ENCODE results near the gene CEP85. TPM values are rescaled to one million over a fixed set of nuclear protein-coding genes. Genes with fewer than 3 reads are reported as not detected.

Gene CEP85
- total RNA-seq, 1 experiment from 2014 or later, result 38.6 TPM

DNA sequence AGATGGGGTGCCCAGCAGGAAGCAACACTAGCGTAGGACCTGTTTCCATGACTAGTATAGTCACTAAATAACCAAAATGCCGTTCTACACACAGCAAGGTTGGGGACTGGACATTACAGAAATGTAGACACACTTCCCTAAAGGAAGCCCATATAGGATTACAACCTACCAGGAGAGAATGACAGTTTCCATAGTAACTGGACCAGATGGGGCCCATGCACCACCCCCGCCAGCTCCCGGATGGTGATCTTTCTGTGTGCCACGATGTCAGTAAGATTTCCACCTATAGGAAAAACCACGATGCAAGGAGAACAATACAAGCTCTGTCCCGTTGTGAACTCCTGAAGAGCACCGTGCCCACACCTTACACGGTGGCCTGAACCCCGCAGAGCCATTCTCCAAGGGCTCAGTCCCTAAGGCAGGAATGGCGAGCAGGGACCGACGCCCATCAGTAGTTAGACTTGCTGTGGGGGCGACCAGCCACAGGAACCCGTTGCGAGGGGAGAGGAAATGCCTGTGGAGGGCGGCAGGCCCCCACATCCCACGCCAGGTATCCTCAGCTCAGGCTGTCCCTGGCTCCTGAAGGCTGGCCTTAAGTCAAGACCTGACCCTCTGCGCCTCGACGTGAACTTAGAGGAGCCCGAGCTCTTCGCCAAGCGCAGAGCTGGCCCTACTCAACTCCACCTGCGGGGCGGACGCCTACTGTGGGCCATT, 13.6 kb upstream of the CEP85 start:
- no peak overlapping the region for H3T11ph ChIP-seq (ENCODE audit: low read length)
- H3K56ac ChIP-seq (ENCODE audit: insufficient read length, low read depth, low read length), result no peak overlapping the region
- peaks cover 24% of the 10 kb centered on the region for H3K27me3 Mint-ChIP-seq (ENCODE audit: low read depth)
- H3K4me1 Mint-ChIP-seq, result peaks cover 14 to 17% of the 10 kb centered on the region in 2 experiments
- H3K4me3 Mint-ChIP-seq, result no peak overlapping the region
- H3K9me3 ChIP-seq (ENCODE audit: control insufficient read depth, low read depth, low read length), result no peaks in the 10 kb centered on the region
- no peaks in the 10 kb centered on the region for H3K79me1 ChIP-seq (ENCODE audit: insufficient read depth, low read depth, low read length, poor library complexity, severe bottlenecking)
- no peak overlapping the region for H4K91ac ChIP-seq (ENCODE audit: insufficient read length, low read depth, low read length)
- H3K4me1 ChIP-seq (ENCODE audit: insufficient read depth, low read length), result no peaks in the 10 kb centered on the region
- H3K9ac ChIP-seq (ENCODE audit: extremely low read depth, insufficient read length, low read length), result no peak overlapping the region
- no peak overlapping the region for H2BK5ac ChIP-seq (ENCODE audit: insufficient read length, low read length)
- H2BK120ac ChIP-seq (ENCODE audit: low read depth, low read length, poor library complexity, severe bottlenecking), result no peak overlapping the region
- no peaks in the 10 kb centered on the region for H3K9me3 Mint-ChIP-seq
- no peak overlapping the region for H4K5ac ChIP-seq (ENCODE audit: insufficient read length, low read depth, low read length)
- no peaks in the 10 kb centered on the region for H3K36me3 Mint-ChIP-seq (ENCODE audit: insufficient read depth in 1 of 3, low read depth in 3 of 3)
- H2BK15ac ChIP-seq (ENCODE audit: low read depth, low read length), result no peak overlapping the region
- H3K14ac ChIP-seq (ENCODE audit: insufficient read depth, low read length), result no peak overlapping the region
- no peak overlapping the region for H2AFZ ChIP-seq (ENCODE audit: low read length)
- no peak overlapping the region for H3K23ac ChIP-seq (ENCODE audit: insufficient read length, low read depth, low read length)
- no peak overlapping the region for H3K4me2 ChIP-seq (ENCODE audit: insufficient read depth, insufficient read length, low read length)
- no peak overlapping the region for H3K18ac ChIP-seq (ENCODE audit: insufficient read length, low read depth, low read length)
- TF ChIP-seq, protein P1, sequence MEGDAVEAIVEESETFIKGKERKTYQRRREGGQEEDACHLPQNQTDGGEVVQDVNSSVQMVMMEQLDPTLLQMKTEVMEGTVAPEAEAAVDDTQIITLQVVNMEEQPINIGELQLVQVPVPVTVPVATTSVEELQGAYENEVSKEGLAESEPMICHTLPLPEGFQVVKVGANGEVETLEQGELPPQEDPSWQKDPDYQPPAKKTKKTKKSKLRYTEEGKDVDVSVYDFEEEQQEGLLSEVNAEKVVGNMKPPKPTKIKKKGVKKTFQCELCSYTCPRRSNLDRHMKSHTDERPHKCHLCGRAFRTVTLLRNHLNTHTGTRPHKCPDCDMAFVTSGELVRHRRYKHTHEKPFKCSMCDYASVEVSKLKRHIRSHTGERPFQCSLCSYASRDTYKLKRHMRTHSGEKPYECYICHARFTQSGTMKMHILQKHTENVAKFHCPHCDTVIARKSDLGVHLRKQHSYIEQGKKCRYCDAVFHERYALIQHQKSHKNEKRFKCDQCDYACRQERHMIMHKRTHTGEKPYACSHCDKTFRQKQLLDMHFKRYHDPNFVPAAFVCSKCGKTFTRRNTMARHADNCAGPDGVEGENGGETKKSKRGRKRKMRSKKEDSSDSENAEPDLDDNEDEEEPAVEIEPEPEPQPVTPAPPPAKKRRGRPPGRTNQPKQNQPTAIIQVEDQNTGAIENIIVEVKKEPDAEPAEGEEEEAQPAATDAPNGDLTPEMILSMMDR (conservative IDR thresholded peaks at IDR 0.05), result no peak
- no peak overlapping the region for H3K27ac Mint-ChIP-seq
- no peak overlapping the region for H2BK12ac ChIP-seq (ENCODE audit: insufficient read length, low read depth, low read length)
- no peaks in the 10 kb centered on the region for H4K20me1 ChIP-seq (ENCODE audit: control insufficient read depth, insufficient read depth, insufficient read length)
- H3K79me2 ChIP-seq (ENCODE audit: insufficient read depth, low read length), result no peaks in the 10 kb centered on the region
- no CpG with 5 or more reads among the region's 27 CpGs for WGBS (ENCODE audit: extremely low coverage, insufficient read length, low lambda C conversion rate)
- no peak overlapping the region for H4K8ac ChIP-seq (replicated peaks; ENCODE audit: insufficient read length, low read depth, low read length)
- H2AK5ac ChIP-seq (ENCODE audit: insufficient read length, low read length), result no peak overlapping the region
- H2BK20ac ChIP-seq (ENCODE audit: low read depth, low read length, poor library complexity, severe bottlenecking), result no peak overlapping the region
- peaks cover 5% of the 10 kb centered on the region for H3K23me2 ChIP-seq (ENCODE audit: insufficient read length, low read depth, low read length, poor library complexity, severe bottlenecking)
- H3K27ac ChIP-seq (ENCODE audit: insufficient read length, low read depth, low read length), result no peak overlapping the region
- no peaks in the 10 kb centered on the region for H3K27me3 ChIP-seq (ENCODE audit: insufficient read depth, low read length)
- no peak for DNase-seq
- H3K4ac ChIP-seq (ENCODE audit: low read depth, low read length), result no peak overlapping the region
